Caco-2 (cell line): ENCODE data around the gene DLGAP4. TPM values are rescaled to one million over a fixed set of nuclear protein-coding genes. Genes with fewer than 3 reads are reported as not detected.

Source experiments
- BruUV-seq: library from RNA; stranded (reverse); fragments of 400-500 nt; replicated peaks from 2 replicates; lab custom pipeline; 2021; lab: Mats Ljungman, UMichigan
- CTCF ChIA-PET: fragments of 300-600 bp; sonication (Branson Sonifier 250); formaldehyde crosslinking; loops from one replicate; lab custom pipeline; 2022; ENCODE audit warnings: antibody characterized with exemption; lab: Charles Lee
- POLR2A ChIA-PET: fragments of 300-600 bp; sonication (Branson Sonifier 250); formaldehyde crosslinking; loops from one replicate; lab custom pipeline; 2022; ENCODE audit warnings: antibody characterized with exemption; lab: Charles Lee
- DNase-seq, 2 experiments: peaks; one replicate each; pipeline versions ENCODE4 v3.0.0 to v3.0.0-alpha.2; 2020 to 2022
- H3K27me3 ChIP-seq: replicated peaks from 2 replicates; pipeline ENCODE4 v1.6.0; 2011; ENCODE audit warnings: low read length; ENCODE audit not compliant: control insufficient read depth, insufficient read depth
- H3K36me3 ChIP-seq: 2 replicates; pipeline ENCODE4 v1.5.1; 2011; ENCODE audit warnings: low read length; ENCODE audit not compliant: control insufficient read depth, insufficient read depth
- H3K4me1 ChIP-seq: fragments of 250-450 bp; sonication (Bioruptor Pico); 2 replicates; pipeline ENCODE4 v1.5.1; 2020; ENCODE audit warnings: mild to moderate bottlenecking
- H3K4me3 ChIP-seq: 2 replicates; pipeline ENCODE4 v1.5.1; 2011; ENCODE audit warnings: low read depth, mild to moderate bottlenecking, control low read depth, low read length
- H3K9me3 ChIP-seq: fragments of 250-450 bp; sonication (Bioruptor Pico); 2 replicates; pipeline ENCODE4 v1.5.1; 2020; ENCODE audit warnings: mild to moderate bottlenecking, moderate library complexity
- H3K27ac Mint-ChIP-seq: one replicate; pipeline ENCODE4 v1.8.0; 2022; ENCODE audit warnings: mixed read lengths; ENCODE audit not compliant: unreplicated experiment
- H3K27me3 Mint-ChIP-seq: one replicate; pipeline ENCODE4 v1.8.0; 2022; ENCODE audit warnings: mixed read lengths; ENCODE audit not compliant: insufficient read depth, unreplicated experiment
- H3K36me3 Mint-ChIP-seq: one replicate; pipeline ENCODE4 v1.8.0; 2022; ENCODE audit warnings: mild to moderate bottlenecking, mixed read lengths; ENCODE audit not compliant: insufficient read depth, unreplicated experiment
- H3K4me1 Mint-ChIP-seq: one replicate; pipeline ENCODE4 v1.8.0; 2022; ENCODE audit warnings: low read depth, mixed read lengths; ENCODE audit not compliant: unreplicated experiment
- H3K4me3 Mint-ChIP-seq: one replicate; pipeline ENCODE4 v1.8.0; 2022; ENCODE audit warnings: mild to moderate bottlenecking, moderate library complexity, mixed read lengths; ENCODE audit not compliant: unreplicated experiment
- H3K9me3 Mint-ChIP-seq: one replicate; pipeline ENCODE4 v1.8.0; 2022; ENCODE audit warnings: mixed read lengths; ENCODE audit not compliant: unreplicated experiment
- intact Hi-C: fragments of 100-400 bp; cut with micrococcal nuclease; formaldehyde crosslinking; loops from one replicate; pipeline ENCODE4 v1.10.0; 2022; ENCODE audit not compliant: unreplicated experiment
- total RNA-seq: library from RNA; stranded (reverse); gene quantifications from 2 replicates; pipeline ENCODE4 v1.2.3, GENCODE V29; 2022
- TF ChIP-seq, protein P1 (sequence below), 2 experiments: fragments of 200-600 bp in 1 of 2; IDR thresholded peaks; 1 replicate in 1 of 2; 2 replicates in 1 of 2; pipeline versions ENCODE4 v1.5.1 to v1.8.0; 2011 to 2022; ENCODE audit warnings: antibody characterized with exemption in 1 of 2, control low read depth in 1 of 2, inconsistent platforms in 1 of 2, low read depth in 1 of 2, low read length in 1 of 2, mild to moderate bottlenecking in 1 of 2, moderate library complexity in 1 of 2; ENCODE audit not compliant: insufficient read depth in 1 of 2, severe bottlenecking in 1 of 2, unreplicated experiment in 1 of 2

The DLGAP4 gene
- total RNA-seq, 1 experiment from 2014 or later, result 122 TPM

DNA sequence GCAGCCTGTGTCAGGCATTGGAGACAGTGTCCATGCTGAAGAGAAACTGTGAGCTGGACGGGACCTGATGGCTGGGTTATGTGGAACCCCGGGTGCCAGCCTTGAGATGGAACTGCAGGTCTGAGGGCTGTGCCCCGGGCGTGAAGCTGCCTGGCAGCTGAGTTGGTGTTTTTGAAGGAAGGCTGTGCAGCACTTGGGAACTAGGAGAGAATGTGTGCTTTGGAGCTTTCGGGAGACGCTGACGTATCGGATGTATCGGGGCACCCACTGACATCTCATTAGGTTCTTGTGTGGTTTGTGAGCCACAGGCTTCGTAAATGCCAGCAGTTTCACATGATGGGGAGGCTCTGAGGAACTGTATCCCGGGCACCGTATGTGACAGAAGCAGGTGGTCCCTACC lies 2.2 kb downstream of the DLGAP4 start:
- ChIA-PET POLR2A (no interaction called here), CTCF (interaction anchor here (0.5 to 1.6 kb wide), 2 partner anchors 46 to 91 kb away, joined by 3 to 4 read pairs; no protein-coding TSS in a partner anchor)
- peaks cover 5% of the 10 kb centered on the region; the same call in 1 of the 2 replicates for H3K4me1 ChIP-seq
- intact Hi-C loops, result no loop called here
- Mint-ChIP-seq H3K27me3 (peaks cover 32% of the 10 kb centered on the region), H3K36me3 (no peaks in the 10 kb centered on the region), H3K4me3 (no peak overlapping the region), H3K27ac (no peak overlapping the region), H3K9me3 (no peaks in the 10 kb centered on the region), H3K4me1 (no peaks in the 10 kb centered on the region)
- no TSS peak for BruUV-seq
- H3K36me3 ChIP-seq, result no peaks in the 10 kb centered on the region
- DNase-seq, result peak in 1 of 2 experiments; percentile 35
- no peak overlapping the region for H3K4me3 ChIP-seq
- TF ChIP-seq, protein P1, sequence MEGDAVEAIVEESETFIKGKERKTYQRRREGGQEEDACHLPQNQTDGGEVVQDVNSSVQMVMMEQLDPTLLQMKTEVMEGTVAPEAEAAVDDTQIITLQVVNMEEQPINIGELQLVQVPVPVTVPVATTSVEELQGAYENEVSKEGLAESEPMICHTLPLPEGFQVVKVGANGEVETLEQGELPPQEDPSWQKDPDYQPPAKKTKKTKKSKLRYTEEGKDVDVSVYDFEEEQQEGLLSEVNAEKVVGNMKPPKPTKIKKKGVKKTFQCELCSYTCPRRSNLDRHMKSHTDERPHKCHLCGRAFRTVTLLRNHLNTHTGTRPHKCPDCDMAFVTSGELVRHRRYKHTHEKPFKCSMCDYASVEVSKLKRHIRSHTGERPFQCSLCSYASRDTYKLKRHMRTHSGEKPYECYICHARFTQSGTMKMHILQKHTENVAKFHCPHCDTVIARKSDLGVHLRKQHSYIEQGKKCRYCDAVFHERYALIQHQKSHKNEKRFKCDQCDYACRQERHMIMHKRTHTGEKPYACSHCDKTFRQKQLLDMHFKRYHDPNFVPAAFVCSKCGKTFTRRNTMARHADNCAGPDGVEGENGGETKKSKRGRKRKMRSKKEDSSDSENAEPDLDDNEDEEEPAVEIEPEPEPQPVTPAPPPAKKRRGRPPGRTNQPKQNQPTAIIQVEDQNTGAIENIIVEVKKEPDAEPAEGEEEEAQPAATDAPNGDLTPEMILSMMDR (IDR thresholded peaks at IDR 0.05; ENCODE audit: insufficient read depth in 1 of 2, low read depth in 1 of 2, low read length in 1 of 2, severe bottlenecking in 1 of 2, unreplicated experiment in 1 of 2), result no peak
- H3K27me3 ChIP-seq, result peaks cover 11% of the 10 kb centered on the region
- no peaks in the 10 kb centered on the region for H3K9me3 ChIP-seq

DNA sequence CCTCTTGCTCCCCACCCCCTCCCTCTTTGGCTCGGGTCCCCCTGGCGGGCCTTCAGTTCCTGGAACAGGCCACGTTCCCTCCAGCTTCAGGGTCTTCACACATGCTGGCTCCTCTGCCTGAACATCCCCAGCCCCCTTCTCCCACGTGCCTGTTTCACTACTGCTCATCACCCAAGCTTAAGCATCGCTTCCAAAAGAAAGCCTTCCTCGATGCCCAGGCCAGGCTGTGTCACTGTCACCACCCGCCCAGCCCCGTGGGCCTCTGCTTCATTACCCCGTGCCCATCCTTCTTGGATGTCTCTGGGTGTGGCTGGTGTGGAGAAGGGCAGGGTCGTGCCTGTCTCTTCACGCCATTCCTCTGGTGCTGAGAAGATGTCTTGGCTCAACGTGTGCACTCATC lies 2.8 kb downstream of the DLGAP4 start:
- POLR2A ChIA-PET, result interaction anchor here (0.7 kb wide), 1 partner anchor 296 kb away, joined by 8 read pairs; no protein-coding TSS in a partner anchor
- H3K27me3 ChIP-seq, result peaks cover 7% of the 10 kb centered on the region

DNA sequence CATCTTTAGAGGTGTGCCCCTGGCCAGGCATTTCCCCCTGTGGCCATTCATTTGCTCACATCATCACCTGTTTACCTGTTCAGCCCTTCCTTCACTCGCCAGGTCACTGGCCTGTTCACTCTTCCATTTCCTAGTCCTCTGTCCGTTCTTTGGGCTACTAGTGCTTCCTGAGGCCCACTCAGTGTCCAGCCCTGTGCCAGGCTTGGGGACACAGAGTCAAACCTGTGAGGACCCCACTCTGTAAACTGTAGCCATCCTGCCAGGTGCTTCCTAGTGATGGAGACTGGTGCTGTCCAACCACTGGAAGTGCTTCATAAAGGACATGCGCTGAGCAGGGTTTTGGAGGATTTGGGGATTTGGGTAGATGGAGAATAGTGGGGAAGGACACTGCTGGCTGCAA lies 3.5 kb downstream of the DLGAP4 start:
- Mint-ChIP-seq H3K27ac (no peak overlapping the region), H3K4me3 (no peak overlapping the region), H3K9me3 (no peaks in the 10 kb centered on the region), H3K36me3 (no peaks in the 10 kb centered on the region), H3K27me3 (peaks cover 26% of the 10 kb centered on the region), H3K4me1 (no peaks in the 10 kb centered on the region)
- intact Hi-C loops, result no loop called here
- CTCF ChIA-PET, result no interaction called here
- Histone ChIP-seq H3K9me3 (no peaks in the 10 kb centered on the region), H3K4me3 (no peak overlapping the region), H3K4me1 (peaks cover 5% of the 10 kb centered on the region; the same call in 1 of the 2 replicates), H3K27me3 (peaks cover 7% of the 10 kb centered on the region), H3K36me3 (no peaks in the 10 kb centered on the region)
- POLR2A ChIA-PET, result no interaction called here
- no TSS peak for BruUV-seq
- DNase-seq, result peak in 1 of 2 experiments; percentile 31
- TF ChIP-seq, protein P1 (IDR thresholded peaks at IDR 0.05; ENCODE audit: insufficient read depth in 1 of 2, low read depth in 1 of 2, low read length in 1 of 2, severe bottlenecking in 1 of 2, unreplicated experiment in 1 of 2), result no peak

More for the DNA sequence above, 2.8 kb downstream of the DLGAP4 start:
- Mint-ChIP-seq H3K9me3 (no peaks in the 10 kb centered on the region), H3K27me3 (peaks cover 29% of the 10 kb centered on the region), H3K4me1 (no peaks in the 10 kb centered on the region), H3K36me3 (no peaks in the 10 kb centered on the region), H3K27ac (no peak overlapping the region), H3K4me3 (no peak overlapping the region)
- no peaks in the 10 kb centered on the region for H3K36me3 ChIP-seq
- TF ChIP-seq, protein P1 (IDR thresholded peaks at IDR 0.05; ENCODE audit: insufficient read depth in 1 of 2, low read depth in 1 of 2, low read length in 1 of 2, severe bottlenecking in 1 of 2, unreplicated experiment in 1 of 2), result no peak
- peak in 1 of 2 experiments; percentile 38 for DNase-seq
- intact Hi-C loops, result no loop called here
- peaks cover 5% of the 10 kb centered on the region; the same call in 1 of the 2 replicates for H3K4me1 ChIP-seq
- no peak overlapping the region for H3K4me3 ChIP-seq
- BruUV-seq, result no TSS peak
- no peaks in the 10 kb centered on the region for H3K9me3 ChIP-seq
- CTCF ChIA-PET, result interaction anchor here (0.6 to 1.6 kb wide), 2 partner anchors 41 to 90 kb away, joined by 4 to 10 read pairs; no protein-coding TSS in a partner anchor
